Measurements from ENCODE around the gene ZNF512B. TPM values are rescaled to one million over a fixed set of nuclear protein-coding genes. Genes with fewer than 3 reads are reported as not detected.
"Not testable (repeated sequence)": the region's sequence is repeated elsewhere in the genome, so short reads cannot be mapped to it uniquely, and the experiment has no call there.

ZNF512B gene
- total RNA-seq, 1 donor from 2014 or later: 8.9 TPM

DNA sequence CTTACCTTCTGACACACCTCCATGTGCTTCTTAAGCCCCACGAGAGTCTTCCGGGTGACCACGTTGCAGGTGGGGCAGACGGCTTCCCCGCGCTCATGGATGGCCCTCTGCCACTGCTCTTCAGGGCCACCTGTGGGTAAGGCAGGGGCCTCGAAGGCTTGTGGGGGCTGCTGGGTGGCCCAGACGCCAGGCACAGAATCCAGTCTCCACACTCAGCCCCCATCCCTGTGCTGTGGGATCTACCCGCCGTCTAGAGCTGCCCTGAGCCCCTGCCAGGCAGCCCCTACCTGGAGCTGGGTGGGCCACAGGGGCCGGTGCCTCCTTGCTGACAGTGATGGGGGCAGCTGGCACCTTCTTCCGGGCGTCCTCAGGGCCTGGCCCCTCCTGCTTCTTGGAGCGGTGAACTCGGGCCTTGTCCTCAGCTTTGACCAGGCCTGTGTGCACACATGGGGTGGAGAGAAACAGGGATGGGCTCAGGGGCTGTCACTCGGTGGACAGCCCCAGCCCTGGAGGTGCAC, 5.9 kb downstream of the ZNF512B start:
- no peak for DNase-seq (ENCODE audit: low spot score)

DNA sequence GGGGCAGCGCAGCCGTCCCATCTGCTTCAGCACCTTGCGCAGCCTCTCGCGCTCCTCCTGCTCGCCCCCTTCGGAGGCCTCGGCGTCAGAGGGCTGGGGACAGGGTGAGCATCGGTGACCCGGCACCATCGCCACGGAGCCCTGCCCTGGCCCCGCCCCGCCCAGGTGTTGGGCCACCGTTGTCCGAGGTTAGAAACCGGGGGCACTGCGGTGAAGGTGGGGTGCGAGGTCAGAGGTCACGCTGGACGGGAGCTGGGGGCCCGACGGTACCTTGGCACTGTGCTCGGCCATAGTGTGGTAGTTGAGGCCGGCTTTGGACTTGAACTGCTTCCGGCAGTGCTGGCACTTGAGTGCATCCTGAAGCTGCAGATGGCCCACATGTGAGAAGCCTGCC, 6.4 kb downstream of the ZNF512B start:
- DNase-seq (ENCODE audit: low spot score): no peak

DNA sequence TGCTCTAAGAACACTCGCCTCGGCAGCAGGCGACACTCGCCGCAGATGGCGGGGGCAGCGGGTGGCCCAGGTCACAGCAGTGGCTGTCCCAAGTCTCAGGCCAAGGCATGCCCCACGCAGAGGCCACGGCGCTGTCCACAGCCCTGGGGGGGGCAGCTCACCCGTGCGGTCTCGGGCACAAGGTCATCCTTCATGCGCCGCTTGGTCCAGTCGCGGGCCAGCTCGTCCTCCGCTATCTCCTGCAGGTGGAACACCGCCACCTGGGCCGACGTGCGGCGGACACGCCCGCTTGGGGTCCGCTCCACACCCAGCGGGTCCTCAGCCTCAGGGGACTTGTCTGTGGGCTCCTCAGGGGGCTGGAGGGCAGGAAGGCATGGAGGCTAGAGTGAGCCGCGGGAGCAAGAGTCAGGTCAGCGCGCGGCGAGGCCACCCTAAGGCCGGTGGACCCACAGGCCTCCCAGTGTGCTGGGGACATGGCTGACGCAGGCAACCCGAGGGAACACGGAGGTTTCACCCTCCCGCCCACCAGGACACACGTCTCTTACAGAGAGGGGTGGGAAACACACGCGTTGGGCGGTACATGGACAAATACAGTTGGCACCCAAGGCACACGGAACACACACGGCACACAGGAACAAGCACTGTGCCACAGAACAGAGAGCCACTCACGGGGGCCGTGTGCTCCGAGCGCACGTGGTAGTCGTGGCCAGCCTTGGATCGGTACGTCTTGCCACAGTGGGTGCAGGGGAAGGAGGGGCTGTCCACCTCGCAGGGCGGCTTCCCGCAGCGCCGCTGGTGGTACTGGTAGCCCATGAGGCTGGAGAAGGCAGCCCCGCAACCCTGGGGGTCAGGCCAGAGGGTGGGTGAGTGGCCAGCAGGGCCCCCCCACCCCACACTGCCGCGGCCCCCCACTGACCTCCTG, 7.0 kb downstream of the ZNF512B start:
- no peak for DNase-seq (ENCODE audit: low spot score)

DNA sequence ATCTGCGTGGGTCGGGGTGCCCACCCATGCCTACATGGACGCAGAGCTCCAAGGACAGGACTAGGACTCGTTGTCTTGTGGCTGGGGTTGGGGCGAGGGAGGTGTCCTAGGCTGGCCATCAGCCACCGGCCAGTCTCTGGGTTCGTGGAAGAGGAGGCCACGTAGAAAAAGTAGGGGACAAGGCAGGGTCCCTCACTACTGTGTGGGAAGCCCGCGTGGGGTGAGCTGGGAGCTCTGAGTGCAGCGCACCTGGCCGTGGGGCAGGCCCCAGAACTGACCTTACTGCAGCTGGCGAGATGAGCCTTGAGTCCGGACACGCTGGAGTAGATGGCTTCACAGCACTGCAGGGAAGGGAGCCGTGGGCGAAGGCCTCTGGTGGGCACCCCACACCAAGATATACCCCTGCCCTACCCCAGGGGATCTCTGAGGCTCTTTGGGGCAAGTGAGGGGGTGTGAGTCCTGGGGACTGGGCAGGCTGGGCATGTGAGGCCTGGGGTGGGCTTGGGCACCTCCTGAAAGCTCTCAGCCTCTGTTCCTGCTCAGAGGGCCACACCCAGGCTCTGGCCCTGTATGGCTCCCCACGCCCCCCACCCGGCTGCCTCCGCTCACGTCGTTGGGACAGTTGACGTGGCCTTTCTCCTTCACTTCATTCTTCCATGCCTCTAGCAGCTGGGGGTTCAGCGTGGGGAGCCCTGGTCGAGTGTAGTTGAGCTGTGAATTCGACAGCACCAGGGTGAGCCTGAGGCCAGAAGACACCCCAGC, 7.9 kb downstream of the ZNF512B start:
- no peak for DNase-seq (ENCODE audit: low spot score)

DNA sequence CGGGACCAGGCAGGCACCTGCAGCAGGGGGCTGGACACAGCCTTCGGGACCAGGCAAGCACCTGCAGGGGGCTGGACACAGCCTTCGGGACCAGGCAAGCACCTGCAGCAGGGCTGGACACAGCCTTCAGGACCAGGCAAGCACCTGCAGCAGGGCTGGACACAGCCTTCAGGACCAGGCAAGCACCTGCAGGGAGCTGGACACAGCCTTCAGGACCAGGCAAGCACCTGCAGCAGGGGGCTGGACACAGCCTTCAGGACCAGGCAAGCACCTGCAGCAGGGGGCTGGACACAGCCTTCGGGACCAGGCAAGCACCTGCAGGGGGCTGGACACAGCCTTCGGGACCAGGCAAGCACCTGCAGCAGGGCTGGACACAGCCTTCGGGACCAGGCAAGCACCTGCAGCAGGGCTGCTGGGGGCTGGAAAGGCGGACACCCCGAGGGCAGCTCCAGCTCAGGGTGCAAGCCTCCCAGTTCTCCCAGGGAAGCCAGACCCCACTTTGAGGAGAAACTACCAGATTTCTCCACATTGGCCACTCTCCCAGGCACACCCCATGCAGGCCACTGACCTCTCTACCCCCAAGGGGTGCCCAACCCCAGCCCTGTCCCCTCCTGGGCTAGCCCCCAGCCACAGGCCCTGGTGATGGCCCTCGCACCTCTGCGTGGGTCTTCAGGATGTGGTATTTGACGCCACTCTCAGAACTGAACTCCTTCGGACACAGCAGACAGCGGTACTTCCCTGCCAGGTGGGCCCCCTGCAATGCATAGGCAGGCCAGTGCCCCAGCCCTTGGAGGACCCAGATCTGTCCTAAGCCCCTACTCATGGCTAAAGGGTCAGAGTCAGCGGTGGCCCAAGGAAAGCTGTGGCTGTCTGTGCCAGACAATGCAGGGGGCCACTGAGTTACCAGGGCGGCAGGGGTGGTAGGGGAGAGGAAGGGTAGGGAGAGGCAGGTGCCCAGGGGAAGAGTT, 8.8 kb downstream of the ZNF512B start:
- not testable (repeated sequence) for DNase-seq (ENCODE audit: low spot score)

DNA sequence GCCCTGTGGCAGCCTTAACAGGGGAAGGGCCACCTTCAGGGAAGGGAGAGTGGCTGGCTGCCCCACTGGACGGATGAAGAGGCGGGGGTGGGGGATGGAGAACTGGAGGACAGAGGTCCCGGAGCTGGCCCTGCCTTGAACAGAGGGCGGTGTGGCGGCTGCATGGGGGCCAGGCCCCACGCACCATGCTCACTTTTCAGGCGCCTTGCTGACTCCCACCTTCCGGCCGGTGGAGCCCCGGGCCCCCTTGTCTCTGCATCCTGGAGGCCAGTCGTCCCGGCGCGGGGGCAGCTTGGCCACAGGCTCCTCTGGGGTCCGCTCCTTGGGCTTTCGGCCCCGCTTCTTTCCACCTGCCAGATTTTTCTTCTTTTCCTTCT, 10.0 kb downstream of the ZNF512B start:
- DNase-seq (ENCODE audit: low spot score): no peak

DNA sequence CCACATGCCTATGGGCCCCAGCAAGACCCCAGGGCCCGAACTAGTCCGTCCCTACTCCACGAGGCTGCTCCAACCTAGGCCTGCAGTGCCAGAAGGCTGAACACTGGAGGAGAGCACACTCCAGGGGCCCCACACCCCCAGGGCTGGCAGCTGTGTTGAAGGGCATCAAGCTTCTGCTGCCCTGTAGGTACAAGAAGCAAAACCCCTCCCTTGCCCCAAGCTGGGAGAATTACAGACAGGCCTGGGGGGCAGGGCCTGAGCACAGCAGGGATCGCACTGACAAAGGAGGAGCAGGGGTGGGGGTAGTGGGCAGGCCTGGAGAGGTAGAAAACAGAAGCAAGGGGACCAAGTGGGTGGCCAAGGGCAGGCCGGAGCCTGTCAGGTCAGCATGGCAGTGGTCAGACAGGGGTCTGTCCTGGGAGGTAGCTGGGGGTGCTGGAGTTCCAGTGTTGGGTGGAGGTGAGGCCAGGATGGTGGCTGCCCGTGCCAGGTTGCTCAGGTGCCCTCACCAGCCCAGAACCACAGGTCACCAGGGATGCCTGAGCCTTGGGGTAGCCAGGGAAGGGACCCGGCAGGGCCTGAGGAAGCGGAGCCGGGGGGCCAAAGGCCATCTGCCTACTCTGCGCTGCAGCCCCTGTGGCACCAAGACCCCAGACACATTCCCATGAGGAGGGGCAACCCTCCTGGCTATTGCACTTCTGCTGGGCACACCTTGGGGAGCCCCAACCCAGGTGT, 10.6 kb downstream of the ZNF512B start:
- no peak for DNase-seq (ENCODE audit: low spot score)

DNA sequence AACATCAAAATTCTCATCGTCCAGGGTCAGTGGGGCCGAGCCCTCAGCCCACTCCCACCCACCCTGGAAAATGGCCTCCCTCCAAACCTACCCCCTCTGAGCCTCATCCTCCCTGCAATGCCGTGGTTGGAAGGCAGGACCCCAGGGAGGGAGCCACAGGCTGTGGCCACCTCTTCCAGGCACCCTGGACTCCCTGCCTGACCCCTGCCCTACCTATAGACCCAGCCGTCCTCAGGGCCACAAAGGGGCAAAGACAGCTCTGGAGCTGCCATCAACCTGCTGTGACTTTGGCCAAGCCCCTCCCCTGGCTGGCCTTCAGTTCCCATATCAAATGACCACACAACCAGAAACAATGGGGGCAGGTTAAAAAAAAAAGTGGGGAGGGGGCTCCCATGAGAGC, 11.3 kb downstream of the ZNF512B start:
- no peak for DNase-seq (ENCODE audit: low spot score)

DNA sequence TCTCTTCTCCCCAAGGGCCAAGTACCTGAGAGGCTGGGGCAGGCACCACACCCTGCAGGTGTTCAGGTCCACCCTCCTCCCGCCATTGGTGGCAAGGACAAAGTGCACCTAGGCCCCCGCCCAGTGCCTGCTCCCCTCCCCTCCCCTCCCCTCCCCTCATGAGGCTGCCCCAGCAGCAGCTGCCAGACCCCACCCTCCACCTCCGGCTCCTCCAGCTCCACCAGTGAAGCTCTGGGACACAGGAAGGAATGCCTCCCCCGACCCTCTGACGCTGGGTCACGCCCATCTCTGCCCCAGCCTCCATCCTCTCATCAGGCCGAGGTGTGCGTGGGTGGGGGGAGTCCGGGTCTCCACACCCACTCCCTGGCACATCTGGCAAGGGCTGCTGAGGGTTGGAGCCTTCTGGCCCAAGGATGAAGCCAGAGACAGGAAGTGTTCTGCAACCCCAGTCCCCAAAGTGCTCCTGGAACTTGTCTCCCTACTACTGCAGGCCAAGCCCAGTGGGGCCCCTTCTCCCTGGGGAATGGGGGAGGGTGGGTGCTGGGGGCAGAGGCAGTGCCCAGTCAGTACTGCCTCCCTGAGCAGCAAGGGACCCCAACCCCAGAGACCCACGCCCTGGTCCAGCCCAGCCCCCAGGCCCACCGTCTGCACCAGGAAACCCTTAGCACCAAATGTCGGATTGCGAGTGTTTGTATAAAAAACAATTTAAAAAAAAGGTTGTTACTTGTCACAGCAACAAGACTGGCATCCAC, 11.9 kb downstream of the ZNF512B start:
- peak; percentile 46 for DNase-seq (ENCODE audit: low spot score)

DNA sequence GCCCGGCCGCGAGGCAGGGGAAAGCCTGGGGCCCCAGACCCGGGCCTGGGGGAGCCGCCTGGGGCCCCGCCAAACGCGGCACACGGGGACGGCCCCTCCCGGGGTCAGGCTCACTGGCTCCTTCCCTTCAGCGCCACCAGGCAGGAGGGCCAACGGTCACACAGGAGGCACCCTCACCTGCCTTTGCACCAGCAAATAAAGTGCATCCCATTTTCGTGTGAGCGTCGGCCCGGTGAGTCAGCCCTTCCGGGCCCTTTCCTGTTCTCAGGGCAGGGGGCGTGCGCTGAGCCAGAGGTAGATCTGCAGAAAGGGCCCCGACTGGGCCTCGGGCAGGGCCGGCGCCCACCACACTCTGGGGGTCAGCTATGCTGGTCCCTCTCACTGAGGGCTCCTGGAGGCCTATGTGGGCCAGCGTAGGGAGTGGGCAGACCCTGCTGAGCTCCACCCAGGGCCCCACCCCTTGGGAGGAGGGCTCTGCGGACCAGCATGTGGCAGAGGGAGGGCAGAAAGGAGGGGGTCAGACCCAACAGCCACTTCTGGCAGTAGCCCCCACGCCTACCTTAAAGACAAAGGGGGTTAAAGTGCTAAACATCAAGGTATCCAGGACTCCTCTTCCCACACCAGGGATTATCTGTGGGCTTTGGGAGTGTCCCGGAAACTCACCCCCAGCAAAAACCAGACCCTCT, 12.6 kb downstream of the ZNF512B start:
- DNase-seq (ENCODE audit: low spot score): peak; percentile 83

DNA sequence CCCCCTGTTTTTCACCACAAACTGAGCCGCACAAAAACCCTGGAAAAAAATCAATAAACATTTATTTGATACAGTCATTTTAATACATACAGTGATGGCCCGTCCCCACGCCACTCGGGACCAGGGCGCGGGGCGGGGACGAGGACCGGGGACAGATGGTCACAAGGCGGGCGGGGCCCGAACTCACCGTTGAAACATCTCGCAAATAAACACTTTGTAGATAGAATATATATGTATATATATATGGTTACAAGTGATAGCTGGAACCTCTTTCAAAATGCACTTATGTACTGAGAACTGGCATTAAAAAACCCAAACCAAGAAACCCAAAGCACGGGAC, 13.1 kb downstream of the ZNF512B start:
- no peak for DNase-seq (ENCODE audit: low spot score)

DNA sequence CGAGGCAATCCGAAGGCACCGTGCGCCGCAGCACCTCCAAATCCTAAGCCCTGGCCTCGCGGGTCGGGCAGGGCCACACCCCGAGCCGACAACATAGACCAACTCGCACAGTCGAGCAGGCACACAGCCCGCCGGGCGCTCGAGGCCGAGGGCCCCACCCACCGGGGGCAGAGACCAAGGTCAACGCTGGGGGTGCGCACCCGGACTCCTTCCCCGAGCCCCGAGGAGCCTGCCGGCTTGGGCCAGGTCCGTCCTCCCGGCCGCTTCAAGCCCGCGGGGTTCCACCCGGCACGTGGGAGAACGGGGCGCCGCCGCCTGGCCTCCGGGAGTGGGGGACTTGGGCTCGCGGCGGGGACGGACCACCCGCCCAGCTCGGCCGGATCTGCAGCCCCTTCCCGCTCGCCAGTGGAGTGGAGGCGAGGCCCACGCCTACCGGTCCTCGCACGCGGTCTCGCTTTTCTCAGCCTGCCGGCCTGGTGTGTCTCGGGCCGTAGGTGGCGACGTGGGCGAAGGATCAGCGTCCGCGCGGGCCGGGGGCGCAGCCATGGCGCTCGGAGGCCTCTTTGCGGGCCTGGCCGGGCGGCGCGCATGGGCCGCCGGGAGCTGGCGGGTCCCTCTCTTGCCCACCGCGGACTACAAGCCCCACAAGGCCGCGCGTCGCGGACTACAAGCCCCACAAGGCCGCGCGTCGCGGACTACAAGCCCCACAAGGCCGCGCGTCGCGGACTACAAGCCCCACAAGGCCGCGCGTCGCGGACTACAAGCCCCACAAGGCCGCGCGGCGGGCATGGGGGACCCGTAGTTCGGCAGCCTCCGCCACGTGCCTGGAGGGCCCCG, 13.7 kb downstream of the ZNF512B start, which contains the start of gene UCKL1:
Gene UCKL1 (minus strand): TSS at position 590 of the 837 bp plus-strand sequence. CDS start 44 bp downstream, at position 546.
- peak; percentile 90 for DNase-seq (ENCODE audit: low spot score)

DNA sequence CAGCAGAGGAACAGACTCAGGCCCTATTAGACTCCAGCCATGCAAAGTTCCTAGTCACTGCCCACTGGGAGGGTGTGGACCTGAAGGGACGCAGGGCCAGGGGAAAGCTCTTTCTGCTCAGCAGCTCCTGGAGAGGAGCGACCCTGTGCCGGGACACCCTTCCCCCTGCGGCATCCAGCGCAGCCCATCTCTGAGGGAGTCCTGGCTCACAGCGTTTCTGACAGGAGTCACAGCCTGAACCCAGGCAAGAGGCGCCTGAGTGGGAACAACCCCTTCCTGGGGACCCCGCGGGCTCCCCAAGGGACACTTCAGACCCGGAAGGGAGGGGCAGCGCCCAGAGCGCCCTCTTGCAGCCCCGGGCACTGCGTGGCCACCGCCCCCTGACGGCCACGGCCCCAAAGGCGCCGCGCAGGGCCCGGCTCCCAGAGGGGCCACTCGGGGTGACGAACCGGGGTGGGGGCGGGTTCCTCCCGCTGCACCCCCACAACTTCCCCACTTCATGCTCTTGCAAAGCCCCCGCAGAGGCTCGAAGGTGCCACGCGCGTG, 14.4 kb downstream of the ZNF512B start:
- DNase-seq (ENCODE audit: low spot score): peak; percentile 42

DNA sequence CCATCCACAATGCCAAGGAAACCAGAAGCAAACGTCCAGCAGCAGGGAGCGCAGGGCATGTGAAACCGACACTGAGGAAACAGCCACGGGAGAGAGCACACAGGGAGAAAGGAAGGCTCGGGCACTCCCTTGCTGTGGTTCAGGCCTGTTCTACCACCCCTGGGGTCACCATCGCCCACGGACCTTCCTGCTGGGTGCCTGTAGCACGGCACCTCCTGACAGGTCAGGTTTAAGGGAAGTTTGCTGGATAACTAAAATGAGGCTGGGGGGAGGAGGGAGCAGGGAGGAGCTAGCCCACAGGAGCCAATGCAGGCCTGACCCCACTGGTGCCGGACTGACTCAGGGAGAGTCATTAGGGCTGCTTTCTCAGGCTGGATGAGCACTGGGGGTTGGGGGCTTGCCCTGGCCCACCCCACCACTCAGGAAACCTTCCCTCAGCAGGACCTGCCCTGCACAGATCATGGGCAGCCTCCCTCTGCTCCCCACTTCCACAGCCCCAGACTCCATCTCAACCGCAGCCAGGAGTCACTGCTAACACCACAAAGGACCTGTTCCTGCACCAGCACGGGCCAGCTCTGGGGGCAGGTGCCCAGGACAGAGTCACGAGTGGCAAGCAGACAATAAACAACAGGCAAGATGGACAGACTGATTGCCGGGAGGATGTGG, 15.8 kb downstream of the ZNF512B start:
- DNase-seq (ENCODE audit: low spot score): no peak

DNA sequence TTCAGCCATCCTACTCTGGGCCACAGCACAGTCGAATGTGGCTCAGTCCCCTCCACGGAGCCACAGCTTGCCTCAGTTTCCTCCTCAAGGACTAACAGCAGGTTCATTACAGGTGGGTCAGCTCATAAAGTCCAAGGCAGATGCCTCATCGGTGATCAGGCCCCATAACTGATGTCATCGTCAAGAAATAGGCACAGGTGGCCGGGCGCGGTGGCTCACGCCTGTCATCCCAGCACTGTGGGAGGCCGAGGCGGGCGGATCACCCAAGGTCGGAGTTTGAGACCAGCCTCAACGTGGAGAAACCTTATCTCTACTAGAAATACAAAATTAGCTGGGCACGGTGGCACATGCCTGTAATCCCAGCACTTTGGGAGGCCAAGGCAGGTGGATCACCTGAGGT, 17.0 kb downstream of the ZNF512B start:
- no peak for DNase-seq (ENCODE audit: low spot score)

DNA sequence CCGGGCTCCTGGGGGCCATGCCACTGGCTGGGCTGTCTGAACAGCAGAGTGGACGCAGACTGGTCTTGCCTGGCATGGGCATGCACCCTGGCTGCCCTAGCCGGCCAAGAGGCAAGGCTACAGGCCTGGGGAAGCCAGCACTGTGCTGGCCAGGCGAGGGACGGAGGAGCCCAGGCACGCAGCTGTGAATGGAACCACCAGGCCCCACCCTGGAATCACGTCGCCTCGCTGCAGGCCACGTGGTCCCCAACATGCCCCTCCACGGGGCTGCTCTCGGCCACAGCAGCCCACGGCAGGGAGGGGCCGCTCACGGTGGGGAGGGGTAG, 17.6 kb downstream of the ZNF512B start:
- DNase-seq (ENCODE audit: low spot score): no peak

DNA sequence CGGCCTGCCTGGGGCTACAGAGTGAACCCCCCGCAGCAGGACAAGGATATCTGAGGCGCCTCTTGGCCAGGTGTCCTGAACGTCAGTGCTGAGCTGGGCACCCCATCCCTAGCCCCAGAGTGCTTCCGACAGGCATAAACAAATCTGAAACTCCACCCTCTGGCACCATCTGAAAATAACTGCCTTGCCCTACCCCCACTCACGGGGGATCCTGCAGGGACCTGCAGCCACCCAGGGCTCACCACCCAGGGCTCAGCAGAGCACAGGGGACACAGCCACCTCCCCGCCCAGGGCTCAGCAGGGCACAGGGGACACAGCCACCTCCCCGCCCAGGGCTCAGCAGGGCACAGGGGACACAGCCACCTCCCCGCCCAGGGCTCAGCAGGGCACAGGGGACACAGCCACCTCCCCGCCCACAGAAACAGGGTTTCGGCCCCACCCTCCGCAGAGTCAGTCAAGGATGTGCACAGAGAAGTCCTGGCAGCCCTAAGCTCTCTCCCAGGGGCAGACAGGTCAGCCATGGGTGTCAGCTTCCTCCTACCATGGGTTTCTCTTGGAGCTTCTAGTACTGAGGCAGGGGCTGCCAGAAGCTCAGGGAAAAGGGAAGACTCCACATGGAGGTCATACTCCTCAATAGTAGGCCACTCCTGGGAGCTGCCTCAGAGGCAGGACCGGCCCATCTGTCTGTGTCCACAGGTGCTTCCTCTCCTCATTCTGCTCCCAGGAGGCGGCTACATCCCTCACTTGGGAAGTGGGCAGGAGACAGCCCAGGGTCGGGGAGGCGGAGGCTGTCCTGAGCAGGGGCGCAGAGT, 18.1 kb downstream of the ZNF512B start:
- no peak for DNase-seq (ENCODE audit: low spot score)

Data from umbilical cord (tissue), 2 donors.